GM21390 (cell line): ENCODE measurements around the gene DUSP5.
A peak's percentile ranks its signal among the peaks of the same experiment; 100 is the strongest.

Experiments
- ATAC-seq: cut with Tn5 transposase; IDR thresholded peaks from one replicate; pipeline ENCODE4 v1.9.1; 2021; ENCODE audit not compliant: unreplicated experiment

DUSP5 gene

GRCh38 chr10:110535958-110536891, 38.5 kb downstream of the DUSP5 start:
- peak; percentile 83 for ATAC-seq

- ATAC-seq, result no peak
Observed at GRCh38 chr10:110539091-110539490, 41.4 kb downstream of the DUSP5 start.

- no peak for ATAC-seq
Observed at GRCh38 chr10:110540031-110540430, 42.3 kb downstream of the DUSP5 start.

- no peak for ATAC-seq
Observed at GRCh38 chr10:110544958-110545537, 47.3 kb downstream of the DUSP5 start.

- ATAC-seq, result no peak
Observed at GRCh38 chr10:110546077-110546476, 48.4 kb downstream of the DUSP5 start.

- ATAC-seq, result no peak
Observed at GRCh38 chr10:110546499-110547110, 48.9 kb downstream of the DUSP5 start.

GRCh38 chr10:110547139-110547761, 49.5 kb downstream of the DUSP5 start:
- ATAC-seq, result peak; percentile 53

- no peak for ATAC-seq
Observed at GRCh38 chr10:110548002-110548401, 50.3 kb downstream of the DUSP5 start.

GRCh38 chr10:110549211-110549610, 51.5 kb downstream of the DUSP5 start:
- no peak for ATAC-seq

GRCh38 chr10:110553905-110554304, 56.2 kb downstream of the DUSP5 start:
- ATAC-seq, result no peak

GRCh38 chr10:110556296-110556695, 58.6 kb downstream of the DUSP5 start:
- no peak for ATAC-seq

- ATAC-seq, result no peak
Observed at GRCh38 chr10:110556969-110557601, 59.4 kb downstream of the DUSP5 start.

- no peak for ATAC-seq
Observed at GRCh38 chr10:110558041-110558440, 60.3 kb downstream of the DUSP5 start.

GRCh38 chr10:110560012-110560411, 62.3 kb downstream of the DUSP5 start:
- ATAC-seq, result no peak
